HG03045 (cell line): Measurements from ENCODE around the gene XG.
"Not testable (repeated sequence)": the region's sequence is repeated elsewhere in the genome, so short reads cannot be mapped to it uniquely, and the experiment has no call there.

Experiments
- ATAC-seq: cut with Tn5 transposase; IDR thresholded peaks from one replicate; pipeline ENCODE4 v1.9.1; 2021; ENCODE audit warnings: mild to moderate bottlenecking, moderate library complexity; ENCODE audit not compliant: unreplicated experiment

Gene XG

GRCh38 chrX:2812161-2812907, 60.5 kb downstream of the XG start:
- not testable (repeated sequence) for ATAC-seq

GRCh38 chrX:2817036-2817435, 65.2 kb downstream of the XG start:
- ATAC-seq: no peak

DNA sequence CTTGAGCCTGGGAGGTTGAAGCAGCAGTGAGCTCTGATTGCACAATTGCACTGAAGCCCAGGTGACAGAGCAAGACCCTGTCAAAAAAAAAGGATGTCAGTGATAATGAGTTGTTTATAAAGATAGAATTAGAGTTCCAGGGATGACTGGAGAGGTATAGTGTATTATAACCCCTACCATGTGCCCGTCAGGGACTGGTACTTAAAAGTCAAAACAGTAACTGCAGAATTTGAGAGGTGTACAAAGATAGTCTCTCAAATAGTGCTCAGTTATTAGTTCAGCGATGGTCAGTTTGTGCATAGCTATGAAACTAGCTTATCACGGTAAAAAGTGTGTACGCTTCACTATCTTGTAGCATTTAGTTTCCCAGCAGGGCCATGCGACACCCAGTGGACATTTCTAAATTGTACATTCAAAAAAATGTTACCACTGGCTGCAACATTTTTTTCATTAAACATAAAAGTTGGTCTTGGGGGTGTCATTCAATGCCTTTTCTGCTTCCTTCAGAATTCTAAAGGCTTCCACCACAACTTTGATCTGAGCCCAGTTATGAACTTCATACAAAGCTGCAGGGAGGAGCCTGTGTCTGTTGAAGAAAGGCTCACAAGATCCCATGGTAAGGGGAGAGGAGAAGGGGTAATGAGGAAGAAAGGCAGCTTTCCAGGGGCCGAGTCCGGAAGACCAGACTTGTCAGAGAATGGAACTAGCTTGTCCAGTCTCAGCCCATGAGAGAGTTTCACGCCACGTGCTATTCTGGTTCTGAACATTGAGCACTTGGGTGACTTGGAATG, 67.7 kb downstream of the XG start:
- ATAC-seq: no peak

DNA sequence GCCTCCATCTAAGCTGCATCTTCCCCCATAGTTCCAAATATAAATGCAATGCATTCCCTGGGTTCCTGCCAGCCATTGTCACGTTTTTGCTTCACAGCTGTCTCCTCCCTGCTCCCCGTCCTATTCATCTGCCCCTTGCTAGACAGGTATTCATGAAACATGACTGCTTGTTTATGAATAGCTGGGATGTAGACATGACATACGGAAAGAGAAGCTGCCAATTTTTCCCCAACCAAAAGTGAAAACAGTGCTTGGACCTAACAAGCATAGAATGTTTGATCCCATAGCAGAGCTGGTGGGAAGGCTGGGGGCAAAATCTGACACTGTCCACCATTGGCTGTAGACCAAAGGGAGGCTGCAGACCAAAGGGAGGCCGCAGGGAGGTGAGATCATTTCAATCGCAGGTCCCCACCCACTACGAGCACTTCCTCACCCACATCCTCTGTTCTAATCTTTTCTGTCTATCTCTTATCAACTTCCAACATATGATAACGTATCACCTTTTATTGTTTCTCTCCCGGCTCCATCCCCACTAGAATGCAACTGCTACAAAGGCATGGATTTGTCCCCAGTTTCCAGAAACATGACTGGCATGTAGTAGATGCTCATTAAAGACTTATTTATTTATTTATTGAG, 68.4 kb downstream of the XG start:
- ATAC-seq: no peak

GRCh38 chrX:2823795-2824386, 72.1 kb downstream of the XG start:
- ATAC-seq: no peak

- no peak for ATAC-seq
Measured at GRCh38 chrX:2824886-2825285, 73.0 kb downstream of the XG start.

DNA sequence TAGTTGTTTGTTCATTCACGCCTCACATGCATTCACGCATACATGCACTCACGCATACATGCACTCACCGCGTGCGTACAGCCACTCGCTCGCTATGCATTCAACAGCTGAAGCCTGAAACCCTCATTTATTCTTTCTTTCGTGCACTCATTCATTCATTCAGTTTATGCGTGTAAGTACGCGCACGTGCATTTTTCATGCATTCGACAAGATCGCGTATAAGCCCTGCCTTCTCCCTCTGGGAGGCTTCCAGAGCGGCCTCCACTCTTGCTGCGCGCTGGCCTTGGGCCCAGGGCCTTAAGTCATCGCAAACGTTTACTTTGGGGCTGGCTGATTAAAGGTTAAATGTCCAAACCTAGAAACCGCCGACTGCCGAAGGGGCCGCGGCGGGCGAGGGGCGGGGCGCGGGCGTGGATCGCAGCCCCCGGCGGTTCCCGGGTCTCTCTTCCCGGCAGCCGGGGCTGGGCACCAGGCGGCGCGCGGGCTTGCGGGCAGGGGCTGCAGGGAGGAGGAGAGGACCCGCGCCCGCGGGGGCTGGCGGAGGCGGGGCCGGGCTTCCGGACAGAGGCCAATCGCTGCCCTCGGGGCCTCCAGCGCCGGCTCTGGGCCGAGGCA, 76.6 kb downstream of the XG start, which contains the start of gene GYG2:
TSS of gene GYG2 (plus strand) at position 587 of the 615 bp plus-strand sequence. CDS start 1,259 bp downstream, outside the sequence.
- no peak for ATAC-seq

GRCh38 chrX:2828959-2829411, 77.1 kb downstream of the XG start:
- no peak for ATAC-seq

DNA sequence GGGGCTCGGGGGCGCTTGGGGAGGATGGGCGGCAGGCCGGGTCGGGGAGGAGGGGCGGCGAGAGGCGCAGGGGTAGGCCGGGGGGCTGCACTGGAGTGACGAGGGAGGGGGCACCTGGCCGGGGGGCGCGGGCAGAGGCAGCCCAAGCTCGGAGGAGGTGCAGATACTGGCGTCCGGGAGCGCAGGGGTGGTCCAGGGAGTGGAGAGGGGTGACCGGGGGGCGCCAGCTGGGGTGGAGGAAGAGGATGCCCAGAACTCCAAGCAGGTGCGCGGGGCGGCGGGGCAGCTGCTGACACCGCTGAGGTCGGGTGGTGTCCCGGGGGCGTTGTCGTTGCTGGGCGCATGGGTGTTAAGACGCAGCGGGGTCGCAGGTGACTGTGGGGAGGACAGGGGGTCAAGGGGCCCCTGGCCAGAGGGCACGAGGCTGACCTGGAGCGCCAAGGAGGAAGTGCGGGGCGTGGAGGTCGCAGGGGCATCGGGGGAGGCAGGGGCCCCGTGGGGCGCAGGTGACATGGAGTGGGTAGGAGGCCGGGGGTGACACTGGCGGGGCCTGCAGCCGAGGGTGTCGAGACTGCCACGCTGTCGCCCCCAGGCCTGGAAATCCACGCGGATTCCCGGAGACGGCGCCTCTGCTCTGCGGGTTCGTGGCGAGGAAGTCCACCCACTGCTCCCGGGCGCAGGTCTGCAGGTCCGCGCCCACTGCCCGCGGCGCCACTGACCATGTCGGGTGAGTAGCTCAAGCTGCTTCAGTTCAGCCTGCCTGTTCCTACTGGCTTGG, 77.8 kb downstream of the XG start:
- no peak for ATAC-seq

DNA sequence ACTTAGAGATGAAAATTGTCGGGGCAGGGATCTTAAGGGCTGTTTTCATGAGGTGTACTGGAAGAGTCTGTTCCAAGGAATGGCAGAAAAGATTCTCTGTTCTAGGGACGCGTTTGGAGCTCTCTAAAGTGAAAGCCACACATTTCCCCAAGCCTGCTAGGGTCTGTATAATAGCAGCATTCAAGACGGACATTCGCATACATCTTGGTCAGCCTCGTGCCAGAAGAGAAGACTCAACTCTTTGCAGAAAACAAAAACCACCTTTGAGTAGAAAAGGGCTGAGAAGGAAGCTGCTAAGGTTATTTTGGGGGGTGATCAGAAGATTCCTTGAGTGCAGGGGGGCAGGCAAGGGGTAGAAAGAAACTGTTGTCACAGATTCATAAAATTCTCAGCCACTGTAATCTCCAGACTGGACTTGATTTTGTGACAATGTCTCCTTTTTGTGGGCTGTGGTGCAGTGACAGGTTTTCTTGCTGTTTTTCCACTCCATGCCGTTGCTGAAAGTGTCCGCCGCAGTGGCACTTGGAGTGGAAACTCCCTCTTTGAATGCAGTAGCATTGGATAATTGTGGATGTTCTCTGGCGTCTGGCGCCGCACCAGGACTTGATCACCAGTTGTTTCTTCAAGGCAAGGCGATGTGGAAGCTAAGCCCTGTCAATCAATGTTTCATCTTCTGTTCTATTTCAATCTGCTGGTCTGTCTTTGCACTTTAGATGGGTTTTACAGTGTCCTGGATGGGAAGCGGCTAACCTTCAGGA, 79.8 kb downstream of the XG start:
- ATAC-seq: no peak

DNA sequence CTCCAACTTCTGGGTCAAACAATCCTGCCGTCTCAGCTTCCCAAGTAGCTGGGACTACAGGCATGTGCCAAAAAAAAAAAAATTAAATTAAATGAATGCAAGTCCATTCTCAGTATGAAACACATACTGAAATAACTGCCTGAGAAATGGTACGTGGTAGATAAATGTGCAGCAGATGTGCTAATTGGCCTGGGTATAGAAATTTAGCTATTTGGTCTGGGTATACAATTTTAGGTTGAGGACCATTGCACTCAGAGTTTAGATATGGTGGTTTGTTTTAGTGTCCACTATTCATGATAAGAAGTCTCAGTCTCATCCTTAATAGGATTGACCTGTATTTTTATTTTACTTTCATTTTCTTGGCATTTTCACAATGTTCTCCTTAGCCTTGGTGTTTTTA, 86.1 kb downstream of the XG start:
- ATAC-seq: no peak

- no peak for ATAC-seq
Measured at GRCh38 chrX:2840961-2841360, 89.1 kb downstream of the XG start.

- no peak for ATAC-seq
Measured at GRCh38 chrX:2841537-2841936, 89.7 kb downstream of the XG start.

GRCh38 chrX:2846992-2847391, 95.2 kb downstream of the XG start:
- ATAC-seq: no peak

- no peak for ATAC-seq
Measured at GRCh38 chrX:2848871-2849301, 97.0 kb downstream of the XG start.

DNA sequence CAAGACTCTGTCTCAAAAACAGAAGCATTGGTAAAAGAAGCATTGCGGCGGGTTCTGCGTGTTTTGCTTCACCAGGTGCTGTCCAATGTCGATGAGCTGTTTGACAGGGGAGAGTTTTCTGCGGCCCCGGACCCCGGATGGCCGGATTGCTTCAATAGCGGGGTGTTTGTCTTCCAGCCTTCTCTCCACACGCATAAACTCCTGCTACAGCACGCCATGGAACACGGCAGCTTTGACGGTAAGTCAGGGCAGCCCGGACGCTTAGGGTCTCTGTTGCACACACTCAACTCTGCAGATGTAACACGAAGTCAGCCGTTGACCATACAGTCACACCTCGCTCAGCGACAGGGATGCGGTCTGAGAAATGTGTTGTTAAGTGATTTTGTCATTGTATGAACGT, 103.1 kb downstream of the XG start:
- no peak for ATAC-seq

DNA sequence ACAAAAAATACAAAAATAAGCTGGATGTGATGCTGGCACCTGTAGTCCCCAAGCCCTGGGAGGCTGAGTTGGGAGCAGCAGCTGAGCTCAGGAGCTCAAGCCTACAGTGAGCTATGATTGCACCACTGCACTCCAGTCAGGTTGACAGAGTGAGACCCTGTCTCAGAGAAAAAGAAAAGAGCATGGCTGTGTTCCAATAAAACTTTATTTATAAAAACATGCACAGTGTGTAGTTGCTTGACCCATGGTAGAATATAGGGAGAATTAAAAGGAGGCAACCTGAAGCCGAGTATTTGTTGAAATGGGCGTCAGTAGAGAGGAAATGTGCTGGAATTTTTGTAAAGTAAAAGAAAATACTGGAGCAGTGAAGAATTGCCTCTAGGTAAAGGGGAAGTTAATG, 103.9 kb downstream of the XG start:
- ATAC-seq: no peak

DNA sequence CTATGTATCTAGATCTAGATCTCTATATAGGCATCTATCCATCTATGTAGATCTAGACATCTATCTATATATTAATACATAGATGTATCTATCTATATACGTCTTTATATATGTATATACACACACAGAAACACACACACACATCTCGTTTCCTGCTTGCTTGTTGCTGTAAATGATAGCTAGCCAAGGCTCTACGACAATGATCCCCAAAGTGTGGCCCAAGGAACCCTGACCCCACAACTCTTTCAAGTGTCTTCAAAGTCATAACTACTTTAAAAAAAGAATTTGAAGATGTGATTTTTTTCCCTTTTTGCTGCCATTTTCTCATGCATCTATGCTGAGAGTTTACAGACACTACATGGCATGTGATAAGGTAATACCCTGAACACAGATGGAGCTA, 105.7 kb downstream of the XG start:
- no peak for ATAC-seq

GRCh38 chrX:2859197-2859797, 107.5 kb downstream of the XG start:
- ATAC-seq: no peak
